Neural crest cell (in vitro differentiated cells): ENCODE data around the gene TDRD10. TPM values are rescaled to one million over a fixed set of nuclear protein-coding genes. Genes with fewer than 3 reads are reported as not detected.

Experiments
- DNase-seq: peaks from one replicate; pipeline ENCODE4 v3.0.0; 2021; ENCODE audit warnings: low read depth, mixed read lengths, low spot score
- H3K27ac Mint-ChIP-seq: one replicate; pipeline ENCODE4 v1.8.0; 2021; ENCODE audit warnings: mild to moderate bottlenecking, mixed read lengths; ENCODE audit not compliant: unreplicated experiment
- H3K27me3 Mint-ChIP-seq: 2 replicates; pipeline ENCODE4 v1.8.0; 2021; ENCODE audit warnings: low read depth, mild to moderate bottlenecking, mixed read lengths
- H3K36me3 Mint-ChIP-seq: 2 replicates; pipeline ENCODE4 v1.8.0; 2021; ENCODE audit warnings: low read depth, mild to moderate bottlenecking, mixed read lengths
- H3K4me1 Mint-ChIP-seq: 2 replicates; pipeline ENCODE4 v1.8.0; 2021; ENCODE audit warnings: mixed read lengths
- H3K4me3 Mint-ChIP-seq: one replicate; pipeline ENCODE4 v1.8.0; 2021; ENCODE audit warnings: mild to moderate bottlenecking, mixed read lengths
- H3K9me3 Mint-ChIP-seq: 2 replicates; pipeline ENCODE4 v1.8.0; 2021; ENCODE audit warnings: mixed read lengths
- total RNA-seq: library from RNA; stranded (reverse); gene quantifications from 2 replicates; pipeline ENCODE4 v1.2.1, GENCODE V29; 2021
- TF ChIP-seq, protein P1 (sequence below): fragments of 200-600 bp; sonication (generic); conservative IDR thresholded peaks from 2 replicates; pipeline ENCODE4 v1.5.0; 2021; ENCODE audit warnings: antibody characterized with exemption, mild to moderate bottlenecking

The TDRD10 gene
- total RNA-seq, 1 donor from 2014 or later, result not detected

DNA sequence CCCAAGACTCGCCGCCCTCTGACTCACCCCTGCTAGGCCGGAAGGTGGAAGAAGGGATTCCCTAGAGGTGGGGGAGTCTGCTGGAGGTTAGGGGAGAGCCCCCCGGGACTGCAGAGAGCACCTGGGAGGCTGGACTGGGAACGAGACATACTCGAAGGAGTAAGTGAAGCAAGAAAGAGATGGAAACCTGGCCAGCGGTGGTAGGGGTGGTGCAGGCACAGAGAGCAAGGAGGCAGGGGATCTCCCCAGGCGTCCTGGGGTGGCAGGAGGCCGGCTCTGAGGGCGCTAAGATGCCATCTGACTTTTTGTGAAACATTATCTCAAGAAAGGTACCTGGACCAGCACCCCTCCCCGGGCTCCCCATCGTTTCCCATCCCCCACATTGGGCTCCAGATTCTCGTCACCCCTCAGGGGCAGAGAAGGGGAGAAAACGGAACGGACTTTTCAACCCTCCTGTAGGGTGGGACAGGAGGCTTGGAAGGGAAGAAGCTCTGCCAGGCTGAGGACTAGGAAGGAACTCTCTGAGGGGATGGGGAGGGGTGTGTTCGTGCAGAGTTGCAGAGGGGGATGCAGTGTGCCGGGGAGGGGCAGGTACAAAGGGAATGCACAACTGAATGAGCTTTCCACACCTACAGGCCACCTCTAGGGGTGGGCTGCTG, 66.3 kb downstream of the TDRD10 start:
- H3K9me3 Mint-ChIP-seq, result no peaks in the 10 kb centered on the region
- H3K27ac Mint-ChIP-seq, result no peak overlapping the region
- peaks cover 7% of the 10 kb centered on the region for H3K36me3 Mint-ChIP-seq
- H3K4me3 Mint-ChIP-seq, result peak overlapping the region; percentile 83
- no peak for DNase-seq
- peaks cover 17% of the 10 kb centered on the region for H3K4me1 Mint-ChIP-seq
- H3K27me3 Mint-ChIP-seq, result peaks cover 33% of the 10 kb centered on the region
- TF ChIP-seq, protein P1, sequence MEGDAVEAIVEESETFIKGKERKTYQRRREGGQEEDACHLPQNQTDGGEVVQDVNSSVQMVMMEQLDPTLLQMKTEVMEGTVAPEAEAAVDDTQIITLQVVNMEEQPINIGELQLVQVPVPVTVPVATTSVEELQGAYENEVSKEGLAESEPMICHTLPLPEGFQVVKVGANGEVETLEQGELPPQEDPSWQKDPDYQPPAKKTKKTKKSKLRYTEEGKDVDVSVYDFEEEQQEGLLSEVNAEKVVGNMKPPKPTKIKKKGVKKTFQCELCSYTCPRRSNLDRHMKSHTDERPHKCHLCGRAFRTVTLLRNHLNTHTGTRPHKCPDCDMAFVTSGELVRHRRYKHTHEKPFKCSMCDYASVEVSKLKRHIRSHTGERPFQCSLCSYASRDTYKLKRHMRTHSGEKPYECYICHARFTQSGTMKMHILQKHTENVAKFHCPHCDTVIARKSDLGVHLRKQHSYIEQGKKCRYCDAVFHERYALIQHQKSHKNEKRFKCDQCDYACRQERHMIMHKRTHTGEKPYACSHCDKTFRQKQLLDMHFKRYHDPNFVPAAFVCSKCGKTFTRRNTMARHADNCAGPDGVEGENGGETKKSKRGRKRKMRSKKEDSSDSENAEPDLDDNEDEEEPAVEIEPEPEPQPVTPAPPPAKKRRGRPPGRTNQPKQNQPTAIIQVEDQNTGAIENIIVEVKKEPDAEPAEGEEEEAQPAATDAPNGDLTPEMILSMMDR, result no peak

DNA sequence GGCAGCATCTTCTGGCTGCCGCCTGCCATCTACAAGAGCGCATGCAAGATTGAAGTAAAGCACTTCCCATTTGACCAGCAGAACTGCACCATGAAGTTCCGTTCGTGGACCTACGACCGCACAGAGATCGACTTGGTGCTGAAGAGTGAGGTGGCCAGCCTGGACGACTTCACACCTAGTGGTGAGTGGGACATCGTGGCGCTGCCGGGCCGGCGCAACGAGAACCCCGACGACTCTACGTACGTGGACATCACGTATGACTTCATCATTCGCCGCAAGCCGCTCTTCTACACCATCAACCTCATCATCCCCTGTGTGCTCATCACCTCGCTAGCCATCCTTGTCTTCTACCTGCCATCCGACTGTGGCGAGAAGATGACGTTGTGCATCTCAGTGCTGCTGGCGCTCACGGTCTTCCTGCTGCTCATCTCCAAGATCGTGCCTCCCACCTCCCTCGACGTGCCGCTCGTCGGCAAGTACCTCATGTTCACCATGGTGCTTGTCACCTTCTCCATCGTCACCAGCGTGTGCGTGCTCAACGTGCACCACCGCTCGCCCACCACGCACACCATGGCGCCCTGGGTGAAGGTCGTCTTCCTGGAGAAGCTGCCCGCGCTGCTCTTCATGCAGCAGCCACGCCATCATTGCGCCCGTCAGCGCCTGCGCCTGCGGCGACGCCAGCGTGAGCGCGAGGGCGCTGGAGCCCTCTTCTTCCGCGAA, 69.4 kb downstream of the TDRD10 start:
- peak overlapping the region; percentile 70 for H3K4me3 Mint-ChIP-seq
- H3K27me3 Mint-ChIP-seq, result peaks cover 13% of the 10 kb centered on the region
- H3K9me3 Mint-ChIP-seq, result no peaks in the 10 kb centered on the region

DNA sequence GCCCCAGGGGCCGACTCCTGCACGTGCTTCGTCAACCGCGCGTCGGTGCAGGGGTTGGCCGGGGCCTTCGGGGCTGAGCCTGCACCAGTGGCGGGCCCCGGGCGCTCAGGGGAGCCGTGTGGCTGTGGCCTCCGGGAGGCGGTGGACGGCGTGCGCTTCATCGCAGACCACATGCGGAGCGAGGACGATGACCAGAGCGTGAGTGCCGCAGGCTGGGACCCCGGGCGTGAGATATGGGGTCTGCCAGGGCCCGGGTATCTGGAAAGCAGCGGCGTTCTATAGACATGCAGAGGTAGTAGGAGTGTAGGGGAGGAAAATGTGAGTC, 69.9 kb downstream of the TDRD10 start:
- Mint-ChIP-seq H3K4me1 (peaks cover 23% of the 10 kb centered on the region), H3K9me3 (no peaks in the 10 kb centered on the region), H3K27me3 (peaks cover 8% of the 10 kb centered on the region), H3K36me3 (peaks cover 7% of the 10 kb centered on the region), H3K27ac (no peak overlapping the region), H3K4me3 (no peak overlapping the region)
- DNase-seq, result no peak
- TF ChIP-seq, protein P1, result no peak

More for the DNA sequence above, 69.4 kb downstream of the TDRD10 start:
- Mint-ChIP-seq H3K4me1 (peaks cover 27% of the 10 kb centered on the region), H3K27ac (peak overlapping the region; percentile 46), H3K36me3 (peaks cover 7% of the 10 kb centered on the region)
- DNase-seq, result no peak
- TF ChIP-seq, protein P1, result no peak

DNA sequence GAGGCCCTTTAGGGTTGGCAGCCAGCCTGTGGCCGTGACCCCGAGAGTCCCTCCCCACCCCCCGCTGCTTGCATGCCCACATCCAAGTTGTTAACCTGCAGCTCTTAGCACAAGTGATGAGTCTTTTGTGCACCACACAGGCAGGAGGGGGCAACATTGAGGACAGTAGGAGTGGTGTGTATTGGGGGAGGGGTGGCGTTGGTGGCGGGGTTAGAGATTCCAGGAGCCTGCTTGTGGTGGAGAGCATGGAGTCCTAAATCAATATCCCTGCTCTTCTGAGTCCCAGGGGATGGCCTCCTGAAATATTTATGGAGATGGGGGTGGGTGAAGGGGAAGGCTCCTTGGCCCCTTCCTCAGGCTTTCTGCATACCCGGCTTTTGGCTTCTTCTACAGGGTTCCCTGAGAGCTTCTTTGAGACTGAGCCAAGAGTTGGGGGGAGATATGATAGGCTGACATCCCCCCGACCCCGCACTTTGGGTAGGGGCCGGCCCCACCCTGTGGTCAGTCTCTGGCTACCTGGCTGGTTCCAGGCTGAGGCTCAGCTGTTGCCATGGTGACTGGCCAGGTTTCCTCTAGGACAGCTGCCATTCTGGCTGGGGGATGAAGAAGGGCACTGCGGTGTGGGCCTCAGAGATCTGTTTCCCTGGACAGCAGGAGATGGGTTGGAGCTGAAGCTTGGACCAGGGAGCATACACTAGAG, 70.6 kb downstream of the TDRD10 start:
- no peak overlapping the region for H3K4me3 Mint-ChIP-seq
- H3K9me3 Mint-ChIP-seq, result no peaks in the 10 kb centered on the region
- peaks cover 7% of the 10 kb centered on the region for H3K36me3 Mint-ChIP-seq
- H3K4me1 Mint-ChIP-seq, result peaks cover 18% of the 10 kb centered on the region
- peaks cover 4% of the 10 kb centered on the region for H3K27me3 Mint-ChIP-seq
- no peak for DNase-seq
- TF ChIP-seq, protein P1, result no peak
- H3K27ac Mint-ChIP-seq, result peak overlapping the region; percentile 43

DNA sequence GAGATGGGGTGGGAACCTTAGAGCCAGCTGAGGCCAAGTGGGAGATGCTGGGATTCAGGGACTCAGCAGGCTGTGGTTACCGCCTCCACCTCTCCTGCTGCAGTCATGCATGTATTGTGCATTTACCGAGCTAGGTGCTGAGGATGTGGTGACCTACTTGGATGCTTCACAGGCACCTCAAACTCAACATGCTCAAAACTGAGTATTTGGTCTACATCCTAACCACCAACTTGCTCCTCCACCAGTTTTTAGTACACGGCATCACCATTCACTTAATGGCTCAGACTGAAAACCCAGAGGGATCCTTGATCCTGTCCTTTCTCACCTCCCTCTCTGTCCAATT, 71.1 kb downstream of the TDRD10 start:
- H3K4me1 Mint-ChIP-seq, result peaks cover 14% of the 10 kb centered on the region
- no peak for DNase-seq
- peaks cover 7% of the 10 kb centered on the region for H3K36me3 Mint-ChIP-seq
- H3K9me3 Mint-ChIP-seq, result no peaks in the 10 kb centered on the region
- H3K27me3 Mint-ChIP-seq, result peaks cover 4% of the 10 kb centered on the region
- TF ChIP-seq, protein P1, result no peak
- no peak overlapping the region for H3K27ac Mint-ChIP-seq
- H3K4me3 Mint-ChIP-seq, result peak overlapping the region; percentile 60
